Naive thymus-derived CD4-positive, alpha-beta T cell (primary cell): ENCODE measurements around the gene DCAKD. TPM values are rescaled to one million over a fixed set of nuclear protein-coding genes. Genes with fewer than 3 reads are reported as not detected.

Experiments used
- ATAC-seq: fragments of 150-1000 bp; cut with Tn5 transposase; 2 replicates; pipeline ENCODE4 v1.10.0; 2021; ENCODE audit warnings: mild to moderate bottlenecking, moderate library complexity
- CTCF ChIA-PET: fragments of 350-600 bp; sonication (Branson Sonifier 250); formaldehyde crosslinking; loops from one replicate; lab custom pipeline; 2021; ENCODE audit warnings: antibody characterized with exemption; lab: Charles Lee
- POLR2A ChIA-PET: fragments of 350-600 bp; sonication (Branson Sonifier 250); formaldehyde crosslinking; loops from one replicate; lab custom pipeline; 2021; ENCODE audit warnings: antibody characterized with exemption, inconsistent platforms; lab: Charles Lee
- DNase-seq, 9 donors: peaks; one replicate each; pipeline versions ENCODE4 v3.0.0 to v3.0.0-alpha.2; 2020 to 2022; ENCODE audit warnings: mixed read lengths in 1 of 9
- H3K27ac ChIP-seq: one replicate; pipeline ENCODE4 v1.7.0; 2013; ENCODE audit warnings: mild to moderate bottlenecking, low read depth, low read length, moderate library complexity
- H3K27me3 ChIP-seq, 2 donors: one replicate each; pipeline ENCODE4 v1.7.0; 2013; ENCODE audit warnings: low read length in 2 of 2, mild to moderate bottlenecking in 2 of 2, moderate library complexity in 2 of 2; ENCODE audit not compliant: control insufficient read depth in 2 of 2, insufficient read depth in 2 of 2
- H3K36me3 ChIP-seq, 3 experiments: 1 replicate in 2 of 3; 2 replicates in 1 of 3; pipeline ENCODE4 v1.7.0; 2013; ENCODE audit warnings: low read length in 3 of 3, mild to moderate bottlenecking in 3 of 3, moderate library complexity in 1 of 3; ENCODE audit not compliant: insufficient read depth in 3 of 3, control insufficient read depth in 2 of 3
- H3K4me1 ChIP-seq, 2 donors: one replicate each; pipeline ENCODE4 v1.7.0; 2013; ENCODE audit warnings: low read length in 2 of 2, mild to moderate bottlenecking in 2 of 2, moderate library complexity in 1 of 2; ENCODE audit not compliant: control insufficient read depth in 2 of 2, insufficient read depth in 2 of 2
- H3K4me3 ChIP-seq: 2 replicates; pipeline ENCODE4 v1.7.0; 2013; ENCODE audit warnings: mild to moderate bottlenecking, low read length
- H3K9me3 ChIP-seq, 3 experiments: 1 replicate in 2 of 3; 2 replicates in 1 of 3; pipeline ENCODE4 v1.7.0; 2013; ENCODE audit warnings: low read length in 3 of 3; ENCODE audit not compliant: control insufficient read depth in 2 of 3
- H3K27ac Mint-ChIP-seq, 9 donors: one replicate each; pipeline ENCODE4 v1.8.0; 2020 to 2022; ENCODE audit warnings: mixed read lengths in 9 of 9, mild to moderate bottlenecking in 8 of 9, moderate library complexity in 5 of 9, inconsistent platforms in 2 of 9
- H3K27me3 Mint-ChIP-seq, 5 donors: one replicate each; pipeline ENCODE4 v1.8.0; 2021 to 2022; ENCODE audit warnings: mixed read lengths in 5 of 5, mild to moderate bottlenecking in 1 of 5
- H3K36me3 Mint-ChIP-seq, 5 donors: one replicate each; pipeline ENCODE4 v1.8.0; 2020 to 2022; ENCODE audit warnings: mixed read lengths in 5 of 5, mild to moderate bottlenecking in 3 of 5, inconsistent platforms in 1 of 5
- H3K4me1 Mint-ChIP-seq, 7 donors: one replicate each; pipeline ENCODE4 v1.8.0; 2020 to 2022; ENCODE audit warnings: mixed read lengths in 7 of 7, mild to moderate bottlenecking in 3 of 7, inconsistent platforms in 1 of 7
- H3K4me3 Mint-ChIP-seq, 10 donors: one replicate each; pipeline ENCODE4 v1.8.0; 2020 to 2022; ENCODE audit warnings: mild to moderate bottlenecking in 10 of 10, mixed read lengths in 10 of 10, moderate library complexity in 6 of 10, inconsistent platforms in 2 of 10
- H3K9me3 Mint-ChIP-seq, 11 donors: one replicate each; pipeline ENCODE4 v1.8.0; 2020 to 2022; ENCODE audit warnings: mixed read lengths in 11 of 11, mild to moderate bottlenecking in 4 of 11, inconsistent platforms in 1 of 11, moderate library complexity in 1 of 11
- intact Hi-C, 2 donors: fragments of 100-400 bp; cut with micrococcal nuclease; formaldehyde crosslinking; loops; one replicate each; pipeline ENCODE4 v1.15.1; 2023
- polyA plus RNA-seq, 2 donors: library from polyadenylated mRNA; unstranded; fragments of 300-500 nt; fragmentation: Illumina TruSeq; gene quantifications; one replicate each; pipeline ENCODE4 v1.2.3, GENCODE V29; 2021
- total RNA-seq, 6 experiments: library from RNA in 5 of 6; stranded (reverse) in 5 of 6; gene quantifications; 1 replicate in 5 of 6; 2 replicates in 1 of 6; pipeline ENCODE4 v1.2.3 and lab custom pipeline; 2021 to 2026

DCAKD gene
- total and polyA plus RNA-seq, 7 experiments from 2014 or later: 14.2 to 36.8 (median 27.6) TPM

GRCh38 chr17:45087504-45087975 is 36.1 kb upstream of the DCAKD start:
- peaks cover 18 to 75% (median 22%) of the 10 kb centered on the region in 3 experiments for H3K36me3 ChIP-seq
- Mint-ChIP-seq H3K4me1 (peaks cover 0 to 6% (median 0%) of the 10 kb centered on the region in 7 donors), H3K9me3 (no peaks in the 10 kb centered on the region), H3K27me3 (no peaks in the 10 kb centered on the region), H3K27ac (peak overlapping the region in 2 of 9 donors; percentile 40 to 55), H3K36me3 (peaks cover 5 to 37% (median 13%) of the 10 kb centered on the region in 5 donors), H3K4me3 (no peak overlapping the region)
- H3K4me3 ChIP-seq: no peak overlapping the region
- H3K27ac ChIP-seq: no peak overlapping the region
- no peak for ATAC-seq
- H3K9me3 ChIP-seq: no peaks in the 10 kb centered on the region
- intact Hi-C loops: no loop called here
- H3K4me1 ChIP-seq: no peaks in the 10 kb centered on the region
- ChIA-PET POLR2A (interaction anchor here (1.3 kb wide), 1 partner anchor 25 kb away, joined by 5 read pairs; no protein-coding TSS in a partner anchor), CTCF (interaction anchor here (0.6 to 0.9 kb wide), 2 partner anchors 11 to 111 kb away, joined by 3 to 4 read pairs; no protein-coding TSS in a partner anchor)
- DNase-seq: no peak
- no peaks in the 10 kb centered on the region for H3K27me3 ChIP-seq

GRCh38 chr17:45086865-45087503 is 35.6 kb upstream of the DCAKD start:
- no peaks in the 10 kb centered on the region for H3K27me3 ChIP-seq
- Mint-ChIP-seq H3K36me3 (peaks cover 5 to 33% (median 9%) of the 10 kb centered on the region in 5 donors), H3K27ac (peak overlapping the region in 2 of 9 donors; percentile 30 to 40), H3K4me1 (peaks cover 0 to 6% (median 0%) of the 10 kb centered on the region in 7 donors), H3K27me3 (no peaks in the 10 kb centered on the region), H3K4me3 (no peak overlapping the region), H3K9me3 (no peaks in the 10 kb centered on the region)
- intact Hi-C loops: no loop called here
- no peaks in the 10 kb centered on the region for H3K4me1 ChIP-seq
- ChIA-PET CTCF (interaction anchor here (0.6 to 0.9 kb wide), 2 partner anchors 10 to 111 kb away, joined by 3 to 4 read pairs; no protein-coding TSS in a partner anchor), POLR2A (interaction anchor here (1.3 kb wide), 1 partner anchor 25 kb away, joined by 5 read pairs; no protein-coding TSS in a partner anchor)
- no peaks in the 10 kb centered on the region for H3K9me3 ChIP-seq
- no peak overlapping the region for H3K4me3 ChIP-seq
- no peak for DNase-seq
- no peak overlapping the region for H3K27ac ChIP-seq
- peaks cover 16 to 75% (median 26%) of the 10 kb centered on the region in 3 experiments for H3K36me3 ChIP-seq
- no peak for ATAC-seq

- no peak overlapping the region for H3K4me3 ChIP-seq
- peaks cover 0 to 6% (median 0%) of the 10 kb centered on the region in 7 donors for H3K4me1 Mint-ChIP-seq
- ChIA-PET POLR2A (interaction anchor here (1.3 kb wide), 1 partner anchor 24 kb away, joined by 5 read pairs; no protein-coding TSS in a partner anchor), CTCF (interaction anchor here (0.9 kb wide), 1 partner anchor 112 kb away, joined by 3 read pairs; no protein-coding TSS in a partner anchor)
- no peaks in the 10 kb centered on the region for H3K27me3 ChIP-seq
- no peaks in the 10 kb centered on the region for H3K9me3 Mint-ChIP-seq
- H3K27me3 Mint-ChIP-seq: no peaks in the 10 kb centered on the region
- no peak for ATAC-seq
- peaks cover 11 to 75% (median 29%) of the 10 kb centered on the region in 3 experiments for H3K36me3 ChIP-seq
- H3K9me3 ChIP-seq: no peaks in the 10 kb centered on the region
- no peak overlapping the region for H3K4me3 Mint-ChIP-seq
- no peaks in the 10 kb centered on the region for H3K4me1 ChIP-seq
- intact Hi-C loops: no loop called here
- H3K27ac Mint-ChIP-seq: no peak overlapping the region
- H3K36me3 Mint-ChIP-seq: peaks cover 5 to 36% (median 13%) of the 10 kb centered on the region in 5 donors
- H3K27ac ChIP-seq: no peak overlapping the region
- DNase-seq: no peak
Measured at GRCh38 chr17:45086391-45086790, 35.0 kb upstream of the DCAKD start.

- H3K4me3 ChIP-seq: no peak overlapping the region
- no peak for ATAC-seq
- Mint-ChIP-seq H3K27ac (no peak overlapping the region), H3K4me3 (no peak overlapping the region), H3K9me3 (no peaks in the 10 kb centered on the region), H3K36me3 (peaks cover 0 to 22% (median 16%) of the 10 kb centered on the region in 5 donors), H3K4me1 (peaks cover 9 to 21% (median 18%) of the 10 kb centered on the region in 7 donors), H3K27me3 (no peaks in the 10 kb centered on the region)
- H3K9me3 ChIP-seq: no peaks in the 10 kb centered on the region
- intact Hi-C loops: no loop called here
- ChIA-PET POLR2A (no interaction called here), CTCF (no interaction called here)
- H3K27me3 ChIP-seq: no peaks in the 10 kb centered on the region
- H3K27ac ChIP-seq: no peak overlapping the region
- no peak for DNase-seq
- H3K36me3 ChIP-seq: peaks cover 4 to 45% (median 21%) of the 10 kb centered on the region in 3 experiments
- no peaks in the 10 kb centered on the region for H3K4me1 ChIP-seq
Measured at GRCh38 chr17:45081047-45081703, 29.7 kb upstream of the DCAKD start.

GRCh38 chr17:45077643-45078042 is 26.2 kb upstream of the DCAKD start:
- H3K36me3 Mint-ChIP-seq: peaks cover 0 to 28% (median 16%) of the 10 kb centered on the region in 5 donors
- intact Hi-C loops: no loop called here
- POLR2A ChIA-PET: interaction anchor here (0.9 kb wide), 1 partner anchor 16 kb away, joined by 3 read pairs; the partner anchor contains the start of gene NMT1
- Histone ChIP-seq H3K27ac (no peak overlapping the region), H3K4me1 (no peaks in the 10 kb centered on the region), H3K36me3 (peaks cover 4 to 43% (median 13%) of the 10 kb centered on the region in 3 experiments), H3K4me3 (no peak overlapping the region), H3K9me3 (no peaks in the 10 kb centered on the region), H3K27me3 (no peaks in the 10 kb centered on the region)
- CTCF ChIA-PET: no interaction called here
- H3K27me3 Mint-ChIP-seq: no peaks in the 10 kb centered on the region
- no peak for DNase-seq
- H3K9me3 Mint-ChIP-seq: no peaks in the 10 kb centered on the region
- ATAC-seq: peak; percentile 37
- H3K4me3 Mint-ChIP-seq: no peak overlapping the region
- peak overlapping the region in 2 of 9 donors; percentile 52 to 55 for H3K27ac Mint-ChIP-seq
- H3K4me1 Mint-ChIP-seq: peaks cover 17 to 37% (median 26%) of the 10 kb centered on the region in 7 donors

GRCh38 chr17:45073414-45074070 is 22.1 kb upstream of the DCAKD start:
- intact Hi-C loops: no loop called here
- Histone ChIP-seq H3K36me3 (peaks cover 0 to 35% (median 8%) of the 10 kb centered on the region in 3 experiments), H3K4me3 (no peak overlapping the region), H3K27ac (no peak overlapping the region), H3K27me3 (no peaks in the 10 kb centered on the region), H3K4me1 (no peaks in the 10 kb centered on the region), H3K9me3 (no peaks in the 10 kb centered on the region)
- Mint-ChIP-seq H3K4me1 (peaks cover 17 to 41% (median 35%) of the 10 kb centered on the region in 7 donors), H3K27me3 (no peaks in the 10 kb centered on the region), H3K9me3 (no peaks in the 10 kb centered on the region), H3K27ac (peak overlapping the region in 1 of 9 donors; percentile 0), H3K36me3 (peaks cover 0 to 18% (median 14%) of the 10 kb centered on the region in 5 donors), H3K4me3 (no peak overlapping the region)
- ATAC-seq (no peak), DNase-seq (no peak)
- CTCF ChIA-PET: no interaction called here
- POLR2A ChIA-PET: interaction anchor here (0.7 to 1.9 kb wide), 4 partner anchors 12 to 88 kb away, joined by 3 to 15 read pairs (median 4); partner anchors contain the start of genes HEXIM2 and NMT1
